ENCODE results near the gene CCNY. TPM values are rescaled to one million over a fixed set of nuclear protein-coding genes. Genes with fewer than 3 reads are reported as not detected.

The CCNY gene
- total RNA-seq, 1 donor from 2014 or later, result 73.9 TPM

- no peak for DNase-seq (ENCODE audit: low spot score)
Measured at GRCh38 chr10:35471435-35471834, 135.1 kb downstream of the CCNY start.

- DNase-seq (ENCODE audit: low spot score), result no peak
Measured at GRCh38 chr10:35480142-35480541, 143.8 kb downstream of the CCNY start.

DNA sequence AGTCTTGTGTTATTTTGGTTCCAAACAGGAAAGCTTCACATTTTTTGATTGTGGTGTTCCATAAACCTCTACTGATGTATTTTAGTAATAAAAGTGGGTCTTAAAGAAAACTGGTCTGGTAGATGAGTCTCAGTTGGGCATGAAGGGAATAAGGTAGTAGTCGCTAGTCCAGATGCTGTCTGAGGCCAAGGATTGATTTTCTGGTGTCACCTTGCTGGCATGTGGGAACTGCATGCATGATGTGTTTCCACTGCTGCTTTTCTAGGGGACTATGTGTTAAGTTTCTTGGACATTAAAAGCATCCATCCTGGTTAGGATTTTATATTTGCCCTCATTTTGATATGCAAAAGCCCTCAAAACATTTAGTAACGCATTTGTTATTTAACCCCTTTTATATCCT lies 145.1 kb downstream of the CCNY start:
- DNase-seq (ENCODE audit: low spot score), result no peak

DNA sequence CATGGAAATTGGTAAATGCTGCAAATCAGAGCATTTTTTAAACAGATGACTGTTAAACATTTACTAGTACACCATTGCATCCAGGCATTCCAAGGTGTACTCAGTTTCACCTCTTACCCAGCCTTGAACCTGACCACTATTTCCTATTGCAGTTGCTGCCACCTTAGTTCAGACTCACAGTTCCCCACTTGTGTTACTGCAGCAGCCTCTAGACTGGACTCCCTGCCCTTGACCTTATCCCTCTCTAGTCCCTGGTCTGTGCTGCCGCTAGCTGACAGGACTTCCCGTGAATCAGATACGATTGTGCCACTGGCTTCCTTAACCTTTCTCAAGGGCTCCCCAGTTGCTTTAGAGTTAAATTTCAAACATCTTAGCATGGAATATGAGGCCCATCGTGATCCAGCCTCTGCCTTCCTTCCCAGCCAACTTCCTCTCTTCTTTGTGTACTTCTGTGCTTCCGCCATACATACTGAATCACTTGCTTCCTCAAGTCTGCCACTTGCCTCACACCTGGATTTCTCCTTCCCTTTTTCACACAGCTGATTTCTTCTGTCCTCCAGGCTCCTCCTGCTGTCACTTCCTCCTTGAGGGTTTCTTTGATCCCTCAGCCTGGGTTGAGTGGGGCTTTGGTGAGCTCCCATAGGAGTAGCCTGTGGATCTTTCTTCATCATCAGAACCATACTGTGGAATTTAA lies 150.1 kb downstream of the CCNY start:
- no peak for DNase-seq (ENCODE audit: low spot score)

GRCh38 chr10:35487336-35488034 lies 151.2 kb downstream of the CCNY start:
- no peak for DNase-seq (ENCODE audit: low spot score)

DNA sequence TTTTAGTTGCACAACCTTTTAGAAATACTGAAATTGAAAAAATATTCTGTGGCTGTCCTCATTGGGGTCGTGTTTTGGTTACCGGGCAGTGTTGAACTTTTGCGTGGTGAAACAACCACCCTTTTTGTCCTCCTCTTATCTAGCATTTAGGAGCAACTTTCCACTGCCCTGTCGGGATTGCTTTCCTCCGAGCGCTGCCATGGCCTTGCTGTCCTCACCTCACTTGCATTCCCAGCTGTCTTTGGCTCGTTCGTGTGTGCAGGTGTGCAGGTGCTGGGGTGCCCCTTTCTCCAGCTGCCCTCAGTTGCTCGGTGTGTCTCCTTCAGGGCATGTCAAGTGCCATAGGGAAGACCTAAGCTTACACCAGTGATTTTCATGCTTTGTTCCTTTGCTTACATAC lies 151.9 kb downstream of the CCNY start:
- no peak for DNase-seq (ENCODE audit: low spot score)

DNA sequence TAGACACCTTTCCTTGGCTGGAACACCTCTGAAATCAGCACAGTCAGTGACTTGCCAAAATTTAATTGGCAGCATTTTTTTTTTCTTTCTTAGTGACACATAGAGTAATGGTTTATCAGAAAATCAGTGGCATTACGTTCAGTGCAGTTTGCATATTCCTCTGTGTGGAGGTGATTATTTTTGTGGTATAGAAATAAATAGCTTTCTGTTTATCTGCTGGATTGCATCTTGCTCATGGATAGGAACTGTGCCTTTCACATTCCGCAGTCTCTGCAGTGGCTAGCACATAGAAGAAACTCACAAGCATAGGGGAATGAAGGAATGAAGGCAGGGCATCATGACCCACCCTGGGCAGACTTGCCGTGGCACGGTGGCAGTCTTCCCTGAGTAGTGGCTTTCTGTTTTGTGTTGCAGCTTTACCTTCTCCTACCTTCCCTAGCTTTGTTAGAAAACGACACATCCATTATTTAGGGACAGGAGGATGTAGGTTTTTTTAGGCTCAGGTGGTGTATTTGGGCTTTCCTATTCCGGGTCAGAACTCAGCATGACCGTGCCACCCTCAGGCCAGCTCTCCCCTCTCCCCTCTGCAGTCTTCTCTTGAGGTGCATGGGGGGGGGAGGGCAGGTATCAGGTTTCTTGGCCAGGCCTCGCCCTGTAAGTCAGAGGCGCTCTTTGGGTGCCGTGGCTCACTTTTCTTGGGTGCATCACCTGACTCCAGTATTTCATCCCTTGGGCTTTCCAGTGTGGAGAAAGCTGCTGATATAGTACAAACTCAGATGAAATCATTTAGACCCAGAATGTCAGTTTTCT lies 156.3 kb downstream of the CCNY start:
- no peak for DNase-seq (ENCODE audit: low spot score)

DNA sequence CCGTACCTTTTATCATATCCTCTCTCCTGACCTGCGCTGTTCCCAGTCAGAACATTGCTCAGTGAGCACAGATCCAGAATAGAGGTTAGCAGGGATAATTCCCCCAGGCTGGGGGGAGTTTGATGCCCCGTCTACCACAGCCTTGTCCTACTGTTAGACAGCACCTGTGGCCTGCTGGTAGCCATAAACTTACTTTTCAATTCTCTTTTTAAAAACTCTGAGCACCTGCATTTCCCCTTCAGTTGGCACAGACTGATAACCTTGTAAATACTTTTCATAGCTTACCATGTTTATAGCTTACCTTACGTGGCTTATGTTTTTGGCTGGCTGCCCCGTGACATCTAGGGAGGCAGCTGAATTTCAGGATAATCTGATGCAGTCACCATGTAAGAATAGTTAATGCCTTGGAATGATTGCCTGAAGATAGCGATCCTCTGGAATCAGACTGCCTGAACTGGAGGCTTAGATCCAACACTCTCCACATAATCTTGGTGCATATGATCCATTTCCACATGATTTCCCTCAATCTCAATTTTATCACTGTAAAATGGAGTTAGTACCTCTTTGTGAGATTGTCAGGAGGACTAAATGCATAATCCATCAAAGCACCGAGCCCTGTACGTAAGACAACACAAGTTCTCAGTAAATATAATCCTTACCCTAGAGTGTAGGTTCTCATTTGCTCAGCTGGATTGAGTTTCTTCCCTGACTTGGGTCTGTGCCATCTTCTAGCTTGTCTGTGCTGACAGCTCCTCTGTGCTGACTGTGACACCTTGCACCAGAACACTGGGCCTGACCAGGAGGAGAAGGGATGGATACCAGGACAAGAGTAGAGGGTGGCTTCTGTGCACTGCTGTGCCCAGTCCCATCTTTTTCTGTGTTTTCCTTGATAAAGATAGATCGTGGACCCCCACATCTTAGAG lies 157.1 kb downstream of the CCNY start:
- DNase-seq (ENCODE audit: low spot score), result no peak

- no peak for DNase-seq (ENCODE audit: low spot score)
Measured at GRCh38 chr10:35495521-35496119, 159.3 kb downstream of the CCNY start.

- no peak for DNase-seq (ENCODE audit: low spot score)
Measured at GRCh38 chr10:35497909-35498308, 161.6 kb downstream of the CCNY start.

GRCh38 chr10:35498693-35499092 lies 162.4 kb downstream of the CCNY start:
- no peak for DNase-seq (ENCODE audit: low spot score)

- no peak for DNase-seq (ENCODE audit: low spot score)
Measured at GRCh38 chr10:35501923-35502322, 165.6 kb downstream of the CCNY start.

DNA sequence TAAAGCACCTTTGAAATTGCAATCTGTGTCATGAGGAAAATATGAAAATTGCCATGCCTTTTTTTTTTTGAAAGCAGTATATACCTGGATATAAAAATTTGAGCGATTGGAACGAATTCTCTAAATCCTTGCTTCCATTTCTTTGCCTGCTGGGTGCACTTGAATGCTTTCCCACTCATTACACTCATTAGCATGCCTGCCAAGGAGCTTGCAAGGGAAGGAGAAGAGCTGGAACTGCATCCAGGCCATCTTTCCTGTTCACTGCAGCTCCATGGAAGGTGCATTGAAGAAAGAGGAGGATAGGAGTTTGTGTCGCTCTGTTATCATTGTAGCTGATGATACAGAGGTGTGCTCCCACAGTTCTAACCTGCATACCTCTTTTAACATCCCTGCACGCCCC lies 166.4 kb downstream of the CCNY start:
- no peak for DNase-seq (ENCODE audit: low spot score)

- no peak for DNase-seq (ENCODE audit: low spot score)
Measured at GRCh38 chr10:35503578-35503977, 167.3 kb downstream of the CCNY start.

DNA sequence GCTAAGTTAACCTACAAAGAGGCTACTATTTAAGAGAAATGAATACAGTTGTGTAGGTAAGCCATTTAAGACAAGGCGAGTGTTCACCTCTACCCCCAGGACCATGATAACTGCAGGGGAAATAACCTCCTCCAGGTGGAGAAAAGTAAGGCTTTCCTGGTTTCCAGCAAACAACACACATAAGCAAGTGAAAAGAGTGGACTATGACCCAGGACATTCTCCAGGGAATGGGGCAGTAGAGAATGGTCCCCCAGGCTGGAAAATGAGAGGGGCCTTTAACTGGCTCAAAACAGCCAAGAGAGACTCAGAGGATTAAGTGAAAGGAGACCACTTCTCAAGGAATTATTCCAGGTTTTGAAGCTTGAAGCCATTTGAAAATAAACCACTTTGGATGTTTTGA lies 167.8 kb downstream of the CCNY start:
- no peak for DNase-seq (ENCODE audit: low spot score)

DNA sequence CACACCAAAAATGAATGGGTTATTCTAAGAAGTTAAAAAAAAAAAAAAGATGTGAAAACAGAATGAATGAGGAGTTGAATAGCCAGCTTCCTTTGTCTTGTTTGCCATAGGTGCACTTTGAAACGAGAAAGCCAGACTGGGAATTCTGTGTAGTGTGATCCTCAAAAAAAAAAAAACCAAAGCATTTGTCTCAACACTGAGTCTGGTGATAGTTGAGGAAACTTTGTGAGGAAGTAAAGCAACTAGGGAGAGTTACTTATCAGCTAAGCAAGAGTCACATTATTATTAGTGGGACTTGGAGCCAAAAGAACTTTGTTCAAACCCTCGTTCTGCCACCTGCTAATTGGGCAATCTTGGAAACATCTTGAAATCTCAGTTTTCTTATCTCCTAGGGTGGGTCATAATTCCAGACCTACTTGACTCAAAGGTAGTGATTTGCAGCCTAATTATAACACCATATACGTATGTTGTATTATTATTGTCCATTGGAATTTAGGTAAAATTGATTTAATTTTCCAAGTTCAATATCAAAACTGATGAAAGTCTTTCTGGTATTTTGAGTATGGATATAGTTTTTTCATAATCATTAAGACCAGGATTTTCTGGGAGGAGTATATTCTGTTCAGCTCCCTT lies 169.0 kb downstream of the CCNY start:
- DNase-seq (ENCODE audit: low spot score), result no peak

DNA sequence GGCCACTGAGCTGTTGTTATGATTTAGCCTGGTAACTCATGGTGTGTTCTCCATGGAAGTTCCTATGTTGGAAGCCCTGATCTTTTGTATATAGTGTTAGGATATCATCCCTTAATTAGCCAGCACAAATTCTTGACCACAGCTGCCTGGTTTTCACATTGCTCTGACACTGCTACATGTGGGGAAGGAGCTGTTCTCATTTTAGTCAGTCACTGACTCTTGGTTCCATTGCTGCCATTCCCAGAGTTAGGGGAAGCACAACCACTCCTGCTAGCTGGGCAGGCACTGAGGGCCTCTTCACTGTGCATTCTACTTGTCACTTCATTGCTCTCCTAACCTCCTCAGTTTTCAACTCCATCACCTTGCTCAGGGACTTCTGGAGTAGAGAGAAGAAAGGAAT lies 170.4 kb downstream of the CCNY start:
- no peak for DNase-seq (ENCODE audit: low spot score)

- no peak for DNase-seq (ENCODE audit: low spot score)
Measured at GRCh38 chr10:35507519-35508109, 171.3 kb downstream of the CCNY start.

GRCh38 chr10:35508647-35509046 lies 172.3 kb downstream of the CCNY start:
- no peak for DNase-seq (ENCODE audit: low spot score)

DNA sequence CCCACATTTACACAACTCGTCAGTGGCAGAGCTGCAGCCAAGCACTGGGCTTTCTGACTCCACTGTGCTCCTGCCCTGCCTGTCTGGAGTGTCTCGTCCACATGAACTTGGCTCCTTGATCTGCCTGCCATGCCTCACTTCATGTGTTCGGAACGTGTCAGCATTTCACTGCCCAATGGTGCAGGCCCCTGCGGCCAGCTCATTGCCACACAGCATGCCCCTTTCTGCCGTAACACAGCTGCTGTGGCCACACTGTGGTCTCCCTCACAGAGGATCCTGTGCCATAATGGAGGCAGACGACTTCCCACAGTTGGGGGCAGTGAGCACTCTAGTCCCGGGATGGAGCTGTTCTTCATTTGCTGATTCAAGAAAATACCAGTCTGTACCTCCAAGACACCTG lies 174.6 kb downstream of the CCNY start:
- DNase-seq (ENCODE audit: low spot score), result no peak
